HG02970 (cell line): ENCODE data around the gene MTUS2.

Experiments used
- ATAC-seq: cut with Tn5 transposase; IDR thresholded peaks from one replicate; pipeline ENCODE4 v1.9.1; 2021; ENCODE audit warnings: mild to moderate bottlenecking, moderate library complexity, moderate number of reproducible peaks; ENCODE audit not compliant: unreplicated experiment, low FRiP score

The MTUS2 gene

DNA sequence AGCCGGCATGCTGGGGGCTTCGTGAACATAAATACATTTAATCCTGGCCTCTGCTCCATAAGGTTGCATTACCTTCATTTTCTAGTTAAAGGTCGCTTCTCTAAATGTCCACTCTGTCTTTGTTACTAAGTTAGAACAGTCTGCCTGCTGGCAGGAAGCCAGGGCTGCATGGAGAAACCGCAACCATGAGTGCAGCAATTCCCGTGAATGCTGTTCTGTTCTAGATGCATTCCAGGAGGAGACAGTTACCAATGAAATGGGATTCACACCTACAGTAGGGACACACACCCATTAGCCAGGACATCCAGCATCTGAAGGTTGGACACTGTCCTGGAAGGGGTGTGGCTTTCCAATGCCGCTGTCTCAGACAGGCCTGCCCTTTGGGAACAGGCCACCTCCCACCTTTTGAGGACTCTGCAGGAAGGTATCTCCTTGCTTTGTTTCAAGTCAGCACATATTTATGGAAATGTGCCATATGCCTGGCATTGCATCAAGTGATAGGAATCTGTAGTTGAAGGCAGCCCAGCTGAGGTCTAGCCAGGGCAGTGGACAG is 645.7 kb downstream of the MTUS2 start:
- no peak for ATAC-seq

DNA sequence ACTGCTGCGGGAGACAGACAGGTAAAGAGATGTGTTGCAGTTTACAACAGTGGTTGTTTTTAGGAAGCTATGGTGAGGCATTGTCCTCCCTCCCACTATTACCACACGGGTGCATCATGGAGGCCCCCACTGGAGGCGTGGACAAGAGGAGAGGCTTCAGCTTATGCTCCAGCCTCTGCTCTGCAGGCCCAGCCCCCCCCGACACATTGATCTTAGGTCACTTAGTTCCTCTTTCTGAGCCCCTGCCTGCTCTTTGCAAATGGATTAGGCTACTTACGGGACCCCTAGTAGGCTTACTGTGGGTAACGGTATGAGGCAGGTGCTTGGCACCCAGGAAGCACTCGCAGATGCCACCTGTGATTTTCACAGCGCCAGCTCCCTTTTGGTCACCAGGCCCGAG is 651.4 kb downstream of the MTUS2 start:
- ATAC-seq: no peak

- no peak for ATAC-seq
Measured at GRCh38 chr13:29472332-29472961, 652.3 kb downstream of the MTUS2 start.

- ATAC-seq: no peak
Measured at GRCh38 chr13:29473166-29473565, 653.0 kb downstream of the MTUS2 start.

GRCh38 chr13:29474991-29475390 is 654.9 kb downstream of the MTUS2 start:
- ATAC-seq: no peak

DNA sequence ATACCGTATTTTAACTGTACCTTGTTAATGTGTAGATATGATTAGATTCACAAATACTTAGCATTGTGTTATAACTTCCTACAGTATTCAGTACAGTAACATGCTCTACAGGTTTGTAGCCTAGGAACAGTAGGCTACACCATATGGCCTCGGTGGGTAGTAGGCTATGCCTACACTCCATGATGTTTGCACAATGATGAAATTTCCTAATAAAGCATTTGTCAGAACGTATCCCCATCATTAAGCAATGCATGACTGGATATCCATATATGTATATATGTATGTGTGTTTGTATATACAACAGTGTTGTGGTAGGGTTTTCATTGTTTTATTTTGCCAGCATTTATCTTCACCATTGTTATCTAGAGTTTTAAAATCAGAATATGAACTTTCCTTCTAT is 655.9 kb downstream of the MTUS2 start:
- ATAC-seq: no peak

DNA sequence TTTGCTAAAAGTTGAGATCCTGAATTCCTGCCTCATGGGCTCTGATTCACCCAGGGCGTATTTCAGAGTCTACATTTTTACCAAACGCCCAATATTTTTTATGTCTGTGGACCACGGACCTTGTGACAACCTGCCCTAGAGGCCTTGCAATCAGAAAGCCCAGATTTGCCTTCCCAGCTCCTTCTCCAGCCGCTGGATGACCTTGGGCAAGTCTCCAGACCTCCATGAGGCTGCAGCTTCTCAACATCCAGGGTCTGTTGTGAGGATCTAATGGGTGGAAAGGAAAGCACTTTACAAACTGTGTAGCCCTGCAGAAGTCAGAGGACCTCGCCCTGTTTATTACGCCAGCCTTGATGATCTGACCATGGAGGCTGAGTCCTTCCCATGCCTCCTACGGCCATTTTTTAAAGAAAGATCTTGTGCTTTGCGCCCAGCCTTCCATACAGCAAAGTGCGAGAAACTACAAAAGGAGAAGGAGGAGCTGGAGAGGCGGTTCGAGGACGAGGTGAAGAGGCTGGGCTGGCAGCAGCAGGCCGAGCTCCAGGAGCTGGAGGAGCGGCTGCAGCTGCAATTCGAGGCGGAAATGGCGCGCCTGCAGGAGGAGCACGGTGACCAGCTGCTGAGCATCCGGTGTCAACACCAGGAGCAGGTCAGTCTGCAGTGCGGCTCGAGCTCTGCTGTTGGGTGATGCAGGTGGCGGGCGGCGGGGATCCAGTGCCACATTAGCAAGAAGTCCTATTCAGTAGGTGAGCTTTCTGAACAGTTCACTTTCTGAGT is 659.8 kb downstream of the MTUS2 start:
- no peak for ATAC-seq

GRCh38 chr13:29480893-29481525 is 660.9 kb downstream of the MTUS2 start:
- no peak for ATAC-seq

DNA sequence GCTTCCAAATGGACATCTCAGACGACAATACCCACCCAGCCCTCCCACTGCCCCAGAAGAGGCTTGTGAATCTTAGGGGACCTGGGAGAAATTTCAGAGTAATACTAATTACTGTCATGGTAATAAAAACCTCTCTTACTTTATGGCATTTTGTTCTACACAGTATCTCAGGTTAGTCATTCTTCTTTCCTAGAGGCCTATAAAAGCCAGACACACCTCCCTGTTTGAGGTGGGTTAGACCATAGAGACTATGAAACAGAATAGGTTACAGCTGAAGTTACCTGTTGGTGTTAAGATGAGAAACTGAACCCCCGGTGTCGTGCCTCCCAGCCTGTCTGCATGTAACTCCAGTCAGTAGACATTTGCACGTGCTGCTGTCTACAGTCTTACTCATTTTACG is 661.5 kb downstream of the MTUS2 start:
- ATAC-seq: no peak

GRCh38 chr13:29482504-29482903 is 662.4 kb downstream of the MTUS2 start:
- no peak for ATAC-seq

GRCh38 chr13:29483211-29483610 is 663.1 kb downstream of the MTUS2 start:
- ATAC-seq: no peak

- no peak for ATAC-seq
Measured at GRCh38 chr13:29483623-29484022, 663.5 kb downstream of the MTUS2 start.

GRCh38 chr13:29484236-29484635 is 664.1 kb downstream of the MTUS2 start:
- ATAC-seq: no peak

DNA sequence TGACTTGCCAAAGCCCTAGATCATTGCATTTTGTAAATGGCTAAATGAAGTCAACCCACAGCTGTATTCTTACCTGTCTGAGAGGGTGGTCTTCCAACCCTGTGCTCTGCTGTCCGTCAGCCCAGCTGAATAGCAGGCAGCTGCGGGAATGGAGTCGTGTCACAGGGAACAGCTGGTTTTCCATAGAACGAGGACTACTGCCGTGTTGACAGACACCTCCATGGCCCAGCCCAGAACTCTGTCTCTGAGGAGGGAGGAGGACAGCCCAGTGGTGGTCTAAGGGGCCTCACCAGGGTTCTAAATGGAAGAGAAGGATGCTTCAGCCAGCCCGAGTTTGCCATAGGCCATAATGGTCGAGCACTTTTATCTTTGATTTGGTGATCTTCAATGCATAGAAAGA is 664.7 kb downstream of the MTUS2 start:
- no peak for ATAC-seq

GRCh38 chr13:29486551-29486950 is 666.4 kb downstream of the MTUS2 start:
- no peak for ATAC-seq

DNA sequence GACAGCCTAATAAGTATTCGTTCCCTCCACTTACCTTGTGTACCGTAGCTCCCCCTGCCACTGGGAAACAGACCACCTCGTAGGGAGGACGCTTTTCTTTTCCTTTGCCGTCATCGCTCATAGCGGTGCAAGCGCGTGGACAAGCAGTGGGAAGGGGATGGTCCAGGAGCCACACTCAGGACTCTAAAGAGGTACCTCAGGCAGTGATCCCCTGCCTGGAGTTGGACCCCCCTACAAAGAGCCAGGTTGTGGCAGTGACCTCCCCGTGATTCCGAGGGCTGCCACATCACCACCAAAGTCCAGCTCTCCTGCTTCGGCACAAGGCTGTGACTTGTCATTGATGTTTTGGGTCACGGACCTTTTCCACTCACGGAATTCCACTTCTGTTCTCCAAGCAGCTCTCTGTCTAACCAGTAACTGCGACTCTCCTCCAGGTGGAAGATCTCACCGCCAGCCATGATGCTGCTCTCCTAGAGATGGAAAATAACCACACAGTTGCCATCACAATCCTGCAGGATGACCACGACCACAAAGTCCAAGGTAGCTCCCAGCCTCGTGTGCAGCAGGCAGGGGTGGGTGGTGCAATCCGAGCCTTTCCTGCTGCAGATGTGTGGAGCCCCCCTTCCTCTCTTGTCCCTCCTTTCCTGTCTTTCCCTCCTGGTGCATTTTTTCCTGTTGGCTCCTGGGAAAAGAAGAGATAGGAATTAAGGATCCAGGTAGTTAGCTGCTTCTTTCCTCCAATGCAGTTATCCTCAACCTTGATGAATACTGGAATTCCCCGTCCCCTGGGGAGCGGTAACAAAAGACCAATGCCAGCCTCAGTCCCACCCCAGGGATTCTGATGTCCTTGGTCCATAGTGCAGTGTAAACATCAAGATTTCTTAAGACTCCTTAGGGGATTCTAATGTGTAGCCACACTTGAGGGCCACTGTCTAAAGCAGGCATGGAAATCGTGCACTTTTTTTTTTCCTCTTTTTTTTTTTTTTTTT is 667.6 kb downstream of the MTUS2 start:
- ATAC-seq: no peak

DNA sequence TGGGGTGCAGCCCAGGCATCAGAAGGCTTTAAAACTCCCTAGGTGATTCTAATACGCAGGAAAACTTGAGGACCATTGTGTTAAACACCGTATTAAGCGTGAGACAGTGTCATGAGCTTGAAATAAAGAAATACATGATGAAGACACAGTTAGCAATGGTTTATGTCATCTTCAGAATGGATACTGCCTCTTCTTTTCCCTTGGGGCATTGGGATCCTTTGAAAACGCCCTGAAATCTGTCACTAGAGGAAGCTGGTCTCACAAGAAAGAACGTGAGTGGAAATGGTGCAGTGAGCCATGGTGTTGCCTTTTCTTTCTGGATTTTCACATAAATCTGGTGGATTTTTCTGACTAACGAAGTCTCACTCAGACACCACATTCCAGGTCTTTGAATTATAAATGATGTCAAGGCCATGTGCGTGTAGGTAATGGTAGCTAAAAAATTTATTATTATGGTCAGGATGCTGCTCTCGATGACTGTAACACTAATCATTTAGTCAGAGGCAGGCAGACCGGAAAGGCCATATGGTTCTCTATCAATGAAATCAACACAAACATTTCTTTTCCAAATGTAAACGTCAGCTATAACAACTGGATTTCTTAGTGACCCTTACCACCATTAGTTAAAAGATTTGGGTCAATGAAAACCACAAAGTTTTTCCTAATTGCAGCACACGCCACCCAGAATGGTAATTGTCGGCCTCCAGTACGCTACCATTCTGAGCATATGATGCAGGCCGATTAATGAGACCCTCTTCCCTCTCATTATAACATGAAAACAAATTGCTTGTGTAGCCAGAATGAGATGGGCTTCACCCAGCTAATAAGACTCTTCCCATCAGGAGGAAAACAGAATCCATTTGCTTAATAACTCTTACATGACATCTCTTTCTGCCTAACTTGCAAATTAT is 669.8 kb downstream of the MTUS2 start:
- ATAC-seq: no peak

GRCh38 chr13:29490561-29490885 is 670.4 kb downstream of the MTUS2 start:
- no peak for ATAC-seq

GRCh38 chr13:29491248-29491647 is 671.1 kb downstream of the MTUS2 start:
- ATAC-seq: no peak
